OCI-LY3 (cell line): ENCODE results near the gene PTGR3.

Source experiments
- CTCF ChIP-seq: fragments of 200-600, 300-600 bp; sonication (generic); IDR thresholded peaks from 2 replicates; pipeline ENCODE4 v1.5.1; 2014; ENCODE audit warnings: antibody characterized with exemption, low read length, low read depth
- EZH2phosphoT487 ChIP-seq: fragments of 200-600 bp; shearing (Covaris generic); IDR thresholded peaks from 2 replicates; pipeline ENCODE4 v1.6.1; 2018; ENCODE audit warnings: antibody characterized with exemption, mixed run types, low read depth

DNA sequence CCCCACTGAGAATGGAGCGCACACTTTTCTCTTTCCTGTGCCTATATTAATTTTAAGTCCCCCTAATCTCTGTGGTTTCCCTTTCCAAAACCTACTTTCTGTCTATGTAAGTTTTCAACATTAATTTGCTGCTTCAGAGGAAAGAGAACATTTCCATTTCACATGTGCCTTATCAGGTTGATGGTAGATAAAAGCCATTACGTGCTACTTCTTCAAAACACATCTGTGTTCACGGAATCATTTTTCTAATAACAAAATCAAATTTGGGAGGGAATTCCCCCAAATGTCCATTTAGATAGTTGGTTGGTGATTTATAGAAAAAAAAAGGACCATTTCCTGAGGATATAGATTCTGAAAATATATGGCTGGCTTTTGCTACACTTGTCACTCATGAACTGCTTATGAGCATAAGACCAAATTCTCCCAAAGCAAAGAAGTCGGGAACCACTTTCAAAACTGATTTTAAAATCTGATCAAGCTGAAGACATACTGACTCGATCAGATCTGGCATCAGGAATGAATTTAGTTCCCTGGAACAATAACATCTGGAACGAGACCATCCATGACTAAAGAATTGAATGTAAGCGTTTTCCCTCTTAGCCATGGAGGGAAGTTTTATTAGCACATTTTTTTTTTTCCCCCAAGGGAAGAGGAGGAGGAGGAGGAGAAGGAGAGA lies 8.2 kb downstream of the PTGR3 start:
- TF ChIP-seq CTCF (no peak), EZH2phosphoT487 (no peak)
